GM13977 (cell line): ENCODE data around the gene ENGASE.

ENCODE experiments used
- DNase-seq: peaks from one replicate; pipeline ENCODE4 v3.0.0; 2012; ENCODE audit warnings: low spot score
- CTCF ChIP-seq: IDR thresholded peaks from 2 replicates; pipeline ENCODE4 v1.5.1; 2012; ENCODE audit warnings: mild to moderate bottlenecking, control low read depth; ENCODE audit not compliant: insufficient read depth; ENCODE audit errors: extremely low read depth, missing control alignments
- in situ Hi-C: fragments of 300-500 bp; cut with MboI; formaldehyde crosslinking; loops from one replicate; pipeline ENCODE4 v1.12.0; 2022; ENCODE audit warnings: low sequenced_read_pairs, low pct_unique_long_range_greater_than_20kb, mixed read lengths, inconsistent platforms; ENCODE audit not compliant: unreplicated experiment

The ENGASE gene

GRCh38 chr17:79080761-79081290 lies 6.2 kb downstream of the ENGASE start:
- no peak for TF ChIP-seq CTCF
- in situ Hi-C loops: loop anchor here (10.0 kb wide), 1 partner anchor 314 kb away; no protein-coding TSS in a partner anchor
- DNase-seq: no peak

- DNase-seq: no peak
- TF ChIP-seq CTCF: no peak
- in situ Hi-C loops: loop anchor here (10.0 kb wide), 1 partner anchor 313 kb away; no protein-coding TSS in a partner anchor
Measured at GRCh38 chr17:79081571-79082276, 7.1 kb downstream of the ENGASE start.

GRCh38 chr17:79082311-79083190 lies 7.9 kb downstream of the ENGASE start:
- peak; percentile 86 for DNase-seq
- in situ Hi-C loops: loop anchor here (10.0 kb wide), 1 partner anchor 312 kb away; no protein-coding TSS in a partner anchor
- peak; percentile 83 for TF ChIP-seq CTCF

GRCh38 chr17:79083191-79083971 lies 8.8 kb downstream of the ENGASE start:
- TF ChIP-seq CTCF: no peak
- in situ Hi-C loops: loop anchor here (10.0 kb wide), 1 partner anchor 311 kb away; no protein-coding TSS in a partner anchor
- no peak for DNase-seq

- no peak for DNase-seq
- no peak for TF ChIP-seq CTCF
- in situ Hi-C loops: loop anchor here (10.0 kb wide), 1 partner anchor 310 kb away; no protein-coding TSS in a partner anchor
Measured at GRCh38 chr17:79084291-79085153, 9.9 kb downstream of the ENGASE start.
